ENCODE results near the gene UPF3A.

DNA sequence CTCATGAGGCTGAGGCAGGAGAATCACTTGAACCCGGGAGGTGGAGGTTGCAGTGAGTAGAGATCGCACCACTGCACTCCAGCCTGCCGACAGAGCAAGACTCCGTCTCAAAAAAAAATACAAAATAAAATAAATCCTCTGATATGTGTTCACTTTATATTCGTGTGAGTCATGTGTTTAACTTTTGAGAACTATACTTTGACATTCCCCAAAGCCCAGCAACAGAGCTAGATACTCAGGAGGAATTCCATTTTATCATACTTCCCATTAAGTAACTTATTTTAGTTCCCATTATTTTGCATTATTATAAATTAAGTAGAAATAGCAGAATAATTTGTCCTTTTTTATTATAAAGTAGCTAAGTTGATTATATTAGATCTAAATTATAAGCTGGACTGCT, 29.6 kb downstream of the UPF3A start:
- TF ChIP-seq CTCF (conservative IDR thresholded peaks at IDR 0.05; ENCODE audit: low read depth in 2 of 2) (no peak), REST (IDR thresholded peaks at IDR 0.05; ENCODE audit: unreplicated experiment) (no peak), EZH2 (IDR thresholded peaks at IDR 0.05; ENCODE audit: low read depth, unreplicated experiment) (no peak), EZH2phosphoT487 (IDR thresholded peaks at IDR 0.05; ENCODE audit: unreplicated experiment) (no peak), POLR2AphosphoS5 (IDR thresholded peaks at IDR 0.05; ENCODE audit: low read depth) (no peak), STAT1 (IDR thresholded peaks at IDR 0.05; ENCODE audit: unreplicated experiment) (no peak), ETS1 (IDR thresholded peaks at IDR 0.05) (no peak), JUNB (IDR thresholded peaks at IDR 0.05; ENCODE audit: unreplicated experiment) (no peak), ZNF331 (CRISPR knock-in tag; IDR thresholded peaks at IDR 0.05; ENCODE audit: low read depth) (no peak), NANOG (IDR thresholded peaks at IDR 0.05; ENCODE audit: borderline replicate concordance) (no peak)
- TF ChIP-seq, protein P1, sequence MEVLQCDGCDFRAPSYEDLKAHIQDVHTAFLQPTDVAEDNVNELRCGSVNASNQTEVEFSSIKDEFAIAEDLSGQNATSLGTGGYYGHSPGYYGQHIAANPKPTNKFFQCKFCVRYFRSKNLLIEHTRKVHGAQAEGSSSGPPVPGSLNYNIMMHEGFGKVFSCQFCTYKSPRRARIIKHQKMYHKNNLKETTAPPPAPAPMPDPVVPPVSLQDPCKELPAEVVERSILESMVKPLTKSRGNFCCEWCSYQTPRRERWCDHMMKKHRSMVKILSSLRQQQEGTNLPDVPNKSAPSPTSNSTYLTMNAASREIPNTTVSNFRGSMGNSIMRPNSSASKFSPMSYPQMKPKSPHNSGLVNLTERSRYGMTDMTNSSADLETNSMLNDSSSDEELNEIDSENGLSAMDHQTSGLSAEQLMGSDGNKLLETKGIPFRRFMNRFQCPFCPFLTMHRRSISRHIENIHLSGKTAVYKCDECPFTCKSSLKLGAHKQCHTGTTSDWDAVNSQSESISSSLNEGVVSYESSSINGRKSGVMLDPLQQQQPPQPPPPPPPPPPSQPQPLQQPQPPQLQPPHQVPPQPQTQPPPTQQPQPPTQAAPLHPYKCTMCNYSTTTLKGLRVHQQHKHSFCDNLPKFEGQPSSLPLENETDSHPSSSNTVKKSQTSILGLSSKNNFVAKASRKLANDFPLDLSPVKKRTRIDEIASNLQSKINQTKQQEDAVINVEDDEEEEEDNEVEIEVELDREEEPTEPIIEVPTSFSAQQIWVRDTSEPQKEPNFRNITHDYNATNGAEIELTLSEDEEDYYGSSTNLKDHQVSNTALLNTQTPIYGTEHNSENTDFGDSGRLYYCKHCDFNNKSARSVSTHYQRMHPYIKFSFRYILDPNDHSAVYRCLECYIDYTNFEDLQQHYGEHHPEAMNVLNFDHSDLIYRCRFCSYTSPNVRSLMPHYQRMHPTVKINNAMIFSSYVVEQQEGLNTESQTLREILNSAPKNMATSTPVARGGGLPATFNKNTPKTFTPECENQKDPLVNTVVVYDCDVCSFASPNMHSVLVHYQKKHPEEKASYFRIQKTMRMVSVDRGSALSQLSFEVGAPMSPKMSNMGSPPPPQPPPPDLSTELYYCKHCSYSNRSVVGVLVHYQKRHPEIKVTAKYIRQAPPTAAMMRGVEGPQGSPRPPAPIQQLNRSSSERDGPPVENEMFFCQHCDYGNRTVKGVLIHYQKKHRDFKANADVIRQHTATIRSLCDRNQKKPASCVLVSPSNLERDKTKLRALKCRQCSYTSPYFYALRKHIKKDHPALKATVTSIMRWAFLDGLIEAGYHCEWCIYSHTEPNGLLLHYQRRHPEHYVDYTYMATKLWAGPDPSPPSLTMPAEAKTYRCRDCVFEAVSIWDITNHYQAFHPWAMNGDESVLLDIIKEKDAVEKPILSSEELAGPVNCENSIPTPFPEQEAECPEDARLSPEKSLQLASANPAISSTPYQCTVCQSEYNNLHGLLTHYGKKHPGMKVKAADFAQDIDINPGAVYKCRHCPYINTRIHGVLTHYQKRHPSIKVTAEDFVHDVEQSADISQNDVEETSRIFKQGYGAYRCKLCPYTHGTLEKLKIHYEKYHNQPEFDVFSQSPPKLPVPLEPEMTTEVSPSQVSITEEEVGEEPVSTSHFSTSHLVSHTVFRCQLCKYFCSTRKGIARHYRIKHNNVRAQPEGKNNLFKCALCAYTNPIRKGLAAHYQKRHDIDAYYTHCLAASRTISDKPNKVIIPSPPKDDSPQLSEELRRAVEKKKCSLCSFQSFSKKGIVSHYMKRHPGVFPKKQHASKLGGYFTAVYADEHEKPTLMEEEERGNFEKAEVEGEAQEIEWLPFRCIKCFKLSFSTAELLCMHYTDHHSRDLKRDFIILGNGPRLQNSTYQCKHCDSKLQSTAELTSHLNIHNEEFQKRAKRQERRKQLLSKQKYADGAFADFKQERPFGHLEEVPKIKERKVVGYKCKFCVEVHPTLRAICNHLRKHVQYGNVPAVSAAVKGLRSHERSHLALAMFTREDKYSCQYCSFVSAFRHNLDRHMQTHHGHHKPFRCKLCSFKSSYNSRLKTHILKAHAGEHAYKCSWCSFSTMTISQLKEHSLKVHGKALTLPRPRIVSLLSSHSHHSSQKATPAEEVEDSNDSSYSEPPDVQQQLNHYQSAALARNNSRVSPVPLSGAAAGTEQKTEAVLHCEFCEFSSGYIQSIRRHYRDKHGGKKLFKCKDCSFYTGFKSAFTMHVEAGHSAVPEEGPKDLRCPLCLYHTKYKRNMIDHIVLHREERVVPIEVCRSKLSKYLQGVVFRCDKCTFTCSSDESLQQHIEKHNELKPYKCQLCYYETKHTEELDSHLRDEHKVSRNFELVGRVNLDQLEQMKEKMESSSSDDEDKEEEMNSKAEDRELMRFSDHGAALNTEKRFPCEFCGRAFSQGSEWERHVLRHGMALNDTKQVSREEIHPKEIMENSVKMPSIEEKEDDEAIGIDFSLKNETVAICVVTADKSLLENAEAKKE (CRISPR knock-in tag; IDR thresholded peaks at IDR 0.05): no peak
